ENCODE measurements around the gene AP3B1.

Gene AP3B1

GRCh38 chr5:77970891-77971290 lies 323.6 kb downstream of the AP3B1 start:
- DNase-seq (ENCODE audit: low spot score), result no peak

GRCh38 chr5:77963795-77964194 lies 330.7 kb downstream of the AP3B1 start:
- no peak for DNase-seq (ENCODE audit: low spot score)

- DNase-seq (ENCODE audit: low spot score), result no peak
These were observed 333.6 kb downstream of the AP3B1 start for GRCh38 chr5:77960863-77961396.

- DNase-seq (ENCODE audit: low spot score), result no peak
These were observed 334.2 kb downstream of the AP3B1 start for GRCh38 chr5:77960305-77960704.

- DNase-seq (ENCODE audit: low spot score), result no peak
These were observed 335.7 kb downstream of the AP3B1 start for GRCh38 chr5:77958642-77959330.

GRCh38 chr5:77957931-77958521 lies 336.5 kb downstream of the AP3B1 start:
- no peak for DNase-seq (ENCODE audit: low spot score)

GRCh38 chr5:77957516-77957915 lies 337.0 kb downstream of the AP3B1 start:
- no peak for DNase-seq (ENCODE audit: low spot score)

- no peak for DNase-seq (ENCODE audit: low spot score)
These were observed 337.4 kb downstream of the AP3B1 start for GRCh38 chr5:77957081-77957480.

- DNase-seq (ENCODE audit: low spot score), result no peak
These were observed 338.9 kb downstream of the AP3B1 start for GRCh38 chr5:77955577-77955976.

- DNase-seq (ENCODE audit: low spot score), result no peak
These were observed 341.1 kb downstream of the AP3B1 start for GRCh38 chr5:77953374-77953773.

- DNase-seq (ENCODE audit: low spot score), result no peak
These were observed 341.8 kb downstream of the AP3B1 start for GRCh38 chr5:77952636-77953212.

All from left forelimb (tissue), 1 donor.